ENCODE results near the gene HMX3.

DNA sequence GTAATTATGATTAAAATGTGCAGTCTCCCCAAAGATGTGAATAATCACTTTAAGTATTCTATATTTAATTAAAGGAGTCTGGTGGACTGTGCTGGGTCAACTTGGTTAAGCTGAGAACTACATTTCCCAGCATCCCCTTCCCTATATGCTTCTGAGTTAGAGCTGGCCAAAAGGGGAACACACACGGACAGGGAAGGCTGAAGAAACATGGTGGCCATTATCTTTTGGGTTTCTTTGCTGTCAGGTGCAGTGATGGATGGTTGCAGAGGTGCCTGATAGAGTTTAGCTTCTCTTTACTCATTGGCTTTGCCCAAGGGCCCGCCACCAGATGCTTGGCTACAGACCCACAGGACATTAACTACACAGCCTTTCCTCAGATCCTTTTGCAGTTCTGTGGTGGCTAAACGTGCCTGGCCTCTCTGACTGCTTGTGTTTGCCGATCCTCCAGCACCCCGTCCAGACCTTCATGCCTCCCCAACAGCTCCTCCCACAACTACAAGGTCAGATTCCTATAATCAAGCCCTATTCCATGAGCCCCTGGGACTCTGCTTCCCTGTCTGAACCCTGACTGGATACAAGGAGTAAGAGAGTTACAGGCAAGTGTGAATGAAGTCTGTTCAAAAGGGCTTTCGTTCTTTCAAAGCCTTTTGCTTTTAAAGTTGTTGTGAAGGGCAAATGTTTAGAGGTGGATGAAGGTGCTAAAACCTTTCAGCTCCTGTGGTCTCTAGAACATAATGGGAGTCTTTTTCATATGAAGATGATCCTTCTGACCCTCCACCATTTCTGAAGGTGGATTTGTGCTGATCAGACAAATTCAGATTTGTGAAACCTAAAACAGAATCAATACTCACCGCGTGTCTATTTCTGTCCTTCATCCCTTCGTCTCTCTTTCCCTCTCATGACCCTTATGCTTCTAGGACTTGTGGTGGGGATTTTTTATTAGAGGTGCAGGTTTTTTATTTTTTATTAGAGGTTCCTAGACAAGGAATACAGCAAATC, 39.9 kb downstream of the HMX3 start:
- TF ChIP-seq, protein P1, sequence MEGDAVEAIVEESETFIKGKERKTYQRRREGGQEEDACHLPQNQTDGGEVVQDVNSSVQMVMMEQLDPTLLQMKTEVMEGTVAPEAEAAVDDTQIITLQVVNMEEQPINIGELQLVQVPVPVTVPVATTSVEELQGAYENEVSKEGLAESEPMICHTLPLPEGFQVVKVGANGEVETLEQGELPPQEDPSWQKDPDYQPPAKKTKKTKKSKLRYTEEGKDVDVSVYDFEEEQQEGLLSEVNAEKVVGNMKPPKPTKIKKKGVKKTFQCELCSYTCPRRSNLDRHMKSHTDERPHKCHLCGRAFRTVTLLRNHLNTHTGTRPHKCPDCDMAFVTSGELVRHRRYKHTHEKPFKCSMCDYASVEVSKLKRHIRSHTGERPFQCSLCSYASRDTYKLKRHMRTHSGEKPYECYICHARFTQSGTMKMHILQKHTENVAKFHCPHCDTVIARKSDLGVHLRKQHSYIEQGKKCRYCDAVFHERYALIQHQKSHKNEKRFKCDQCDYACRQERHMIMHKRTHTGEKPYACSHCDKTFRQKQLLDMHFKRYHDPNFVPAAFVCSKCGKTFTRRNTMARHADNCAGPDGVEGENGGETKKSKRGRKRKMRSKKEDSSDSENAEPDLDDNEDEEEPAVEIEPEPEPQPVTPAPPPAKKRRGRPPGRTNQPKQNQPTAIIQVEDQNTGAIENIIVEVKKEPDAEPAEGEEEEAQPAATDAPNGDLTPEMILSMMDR (IDR thresholded peaks at IDR 0.05), result no peak
- no peak for TF ChIP-seq POLR2A (IDR thresholded peaks at IDR 0.05)
